ENCODE measurements around the gene TKTL1.
"Not testable (repeated sequence)": the region's sequence is repeated elsewhere in the genome, so short reads cannot be mapped to it uniquely, and the experiment has no call there.

Gene TKTL1

GRCh38 chrX:154309041-154309775 is 13.6 kb downstream of the TKTL1 start:
- no peak for DNase-seq

GRCh38 chrX:154310616-154311536 is 15.3 kb downstream of the TKTL1 start:
- DNase-seq, result no peak

- no peak for DNase-seq
Measured at GRCh38 chrX:154312116-154312515, 16.5 kb downstream of the TKTL1 start.

- peak in 1 of 2 donors; percentile 41 for DNase-seq
Measured at GRCh38 chrX:154313147-154313546, 17.6 kb downstream of the TKTL1 start.

GRCh38 chrX:154315416-154315815 is 19.8 kb downstream of the TKTL1 start:
- DNase-seq, result no peak

GRCh38 chrX:154317391-154317995 is 21.9 kb downstream of the TKTL1 start:
- peak in 1 of 2 donors; percentile 17 for DNase-seq

GRCh38 chrX:154320406-154320805 is 24.8 kb downstream of the TKTL1 start:
- DNase-seq, result no peak

- no peak for DNase-seq
Measured at GRCh38 chrX:154321152-154321551, 25.6 kb downstream of the TKTL1 start.

GRCh38 chrX:154321594-154321993 is 26.0 kb downstream of the TKTL1 start:
- no peak for DNase-seq

- DNase-seq, result no peak
Measured at GRCh38 chrX:154322890-154323289, 27.3 kb downstream of the TKTL1 start.

GRCh38 chrX:154323537-154323936 is 27.9 kb downstream of the TKTL1 start:
- DNase-seq, result no peak

- DNase-seq, result no peak
Measured at GRCh38 chrX:154325541-154325940, 29.9 kb downstream of the TKTL1 start.

GRCh38 chrX:154327038-154327820 is 31.6 kb downstream of the TKTL1 start:
- DNase-seq, result peak; percentile 48 to 51

GRCh38 chrX:154328646-154329045 is 33.1 kb downstream of the TKTL1 start:
- DNase-seq, result no peak

- no peak for DNase-seq
Measured at GRCh38 chrX:154329294-154329693, 33.7 kb downstream of the TKTL1 start.

GRCh38 chrX:154332561-154332960 is 37.0 kb downstream of the TKTL1 start:
- no peak for DNase-seq

- no peak for DNase-seq
Measured at GRCh38 chrX:154333116-154333515, 37.5 kb downstream of the TKTL1 start.

GRCh38 chrX:154333837-154334271 is 38.3 kb downstream of the TKTL1 start:
- DNase-seq, result no peak

- DNase-seq, result no peak
Measured at GRCh38 chrX:154334496-154334895, 38.9 kb downstream of the TKTL1 start.

- DNase-seq, result not testable (repeated sequence)
Measured at GRCh38 chrX:154341399-154342298, 46.1 kb downstream of the TKTL1 start.

- DNase-seq, result not testable (repeated sequence)
Measured at GRCh38 chrX:154343063-154343462, 47.5 kb downstream of the TKTL1 start.

Measured in CD4-positive, alpha-beta T cell treated with Interleukin-4 for 1 hour (primary cell).